ENCODE measurements around the gene CD81. TPM values are rescaled to one million over a fixed set of nuclear protein-coding genes. Genes with fewer than 3 reads are reported as not detected.

Gene CD81
- total and polyA plus RNA-seq, 9 of the 15 experiments (the other 6 are each of a cell fraction or from before 2014, with no cell fraction given): 2.4 to 189 (median 61.7) TPM

DNA sequence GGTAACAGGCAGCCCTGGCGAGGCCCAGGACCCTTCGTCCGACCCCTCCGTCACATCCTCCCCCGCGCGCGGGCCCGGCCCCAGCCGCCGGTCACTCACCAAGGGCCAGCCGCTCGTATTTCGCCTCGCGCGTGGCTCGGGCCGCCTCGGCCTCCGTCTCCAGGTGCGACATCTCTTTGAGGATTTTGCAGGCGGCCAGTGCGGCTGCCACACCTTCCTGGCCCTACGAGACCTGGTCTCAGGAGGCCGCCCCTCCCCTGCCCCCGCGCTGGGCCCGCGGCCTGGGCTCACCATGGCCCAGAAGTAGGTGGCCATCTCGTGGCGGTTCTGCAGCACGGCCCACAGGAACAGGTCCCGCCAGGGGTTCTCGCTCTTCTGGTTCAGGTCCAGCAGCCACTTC lies 37.5 kb downstream of the CD81 start:
- ChIA-PET POLR2A (no interaction called here), CTCF (ENCODE audit: low intra/inter-chr PET ratio) (no interaction called here)
- WGBS (ENCODE audit: insufficient coverage, low coverage, missing lambda C conversion rate): 48% methylated on average over 35 of the region's 35 CpGs
- no peak overlapping the region for H3K4me2 ChIP-seq (ENCODE audit: insufficient read depth, low read length)
- in situ Hi-C loops (cut with MboI) (loop anchor here (5.0 kb wide), 2 partner anchors 102 to 212 kb away; no protein-coding TSS in a partner anchor), intact Hi-C loops (cut with micrococcal nuclease) (no loop called here)
- BruUV-seq (replicated peaks): no TSS peak
- FAIRE-seq (no peak), ATAC-seq (no peak), DNase-seq (ENCODE audit: extremely low read depth in 1 of 4, low spot score in 3 of 4) (no peak)
- peaks cover 11% of the 10 kb centered on the region; the same call in 1 of the 2 replicates for H4K20me1 ChIP-seq (replicated peaks; ENCODE audit: control insufficient read depth, insufficient read depth, low read length)
- TF ChIP-seq ZNF217 (CRISPR knock-in tag; IDR thresholded peaks at IDR 0.05) (no peak), RAD21 (CRISPR knock-in tag; conservative IDR thresholded peaks at IDR 0.05 in 1 of 2, IDR thresholded peaks at IDR 0.05 in 1 of 2) (peak in 1 of 2 experiments; percentile 23; a peak in 1 of 4 replicates)
- TF ChIP-seq, protein P1, sequence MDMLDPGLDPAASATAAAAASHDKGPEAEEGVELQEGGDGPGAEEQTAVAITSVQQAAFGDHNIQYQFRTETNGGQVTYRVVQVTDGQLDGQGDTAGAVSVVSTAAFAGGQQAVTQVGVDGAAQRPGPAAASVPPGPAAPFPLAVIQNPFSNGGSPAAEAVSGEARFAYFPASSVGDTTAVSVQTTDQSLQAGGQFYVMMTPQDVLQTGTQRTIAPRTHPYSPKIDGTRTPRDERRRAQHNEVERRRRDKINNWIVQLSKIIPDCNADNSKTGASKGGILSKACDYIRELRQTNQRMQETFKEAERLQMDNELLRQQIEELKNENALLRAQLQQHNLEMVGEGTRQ (CRISPR knock-in tag; IDR thresholded peaks at IDR 0.05): no peak
- TF ChIP-seq, protein P2, sequence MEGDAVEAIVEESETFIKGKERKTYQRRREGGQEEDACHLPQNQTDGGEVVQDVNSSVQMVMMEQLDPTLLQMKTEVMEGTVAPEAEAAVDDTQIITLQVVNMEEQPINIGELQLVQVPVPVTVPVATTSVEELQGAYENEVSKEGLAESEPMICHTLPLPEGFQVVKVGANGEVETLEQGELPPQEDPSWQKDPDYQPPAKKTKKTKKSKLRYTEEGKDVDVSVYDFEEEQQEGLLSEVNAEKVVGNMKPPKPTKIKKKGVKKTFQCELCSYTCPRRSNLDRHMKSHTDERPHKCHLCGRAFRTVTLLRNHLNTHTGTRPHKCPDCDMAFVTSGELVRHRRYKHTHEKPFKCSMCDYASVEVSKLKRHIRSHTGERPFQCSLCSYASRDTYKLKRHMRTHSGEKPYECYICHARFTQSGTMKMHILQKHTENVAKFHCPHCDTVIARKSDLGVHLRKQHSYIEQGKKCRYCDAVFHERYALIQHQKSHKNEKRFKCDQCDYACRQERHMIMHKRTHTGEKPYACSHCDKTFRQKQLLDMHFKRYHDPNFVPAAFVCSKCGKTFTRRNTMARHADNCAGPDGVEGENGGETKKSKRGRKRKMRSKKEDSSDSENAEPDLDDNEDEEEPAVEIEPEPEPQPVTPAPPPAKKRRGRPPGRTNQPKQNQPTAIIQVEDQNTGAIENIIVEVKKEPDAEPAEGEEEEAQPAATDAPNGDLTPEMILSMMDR (IDR thresholded peaks at IDR 0.05 in 2 of 3, conservative IDR thresholded peaks at IDR 0.05 in 1 of 3; ENCODE audit: insufficient read depth in 2 of 3, low read depth in 1 of 3, low read length in 3 of 3): 0 out of 6 replicates have a peak, but pooled peaks of 1 of the 3 experiments have one; percentile 9
- peaks cover 0 to 76% of the 10 kb centered on the region in 2 experiments; a peak in 3 of 5 replicates for H3K4me1 ChIP-seq (replicated peaks in 1 of 2; ENCODE audit: control insufficient read depth in 2 of 2, insufficient read depth in 2 of 2, low read length in 2 of 2)
- H3K4me3 ChIP-seq: no peak overlapping the region
- H3K79me2 ChIP-seq (ENCODE audit: control insufficient read depth, insufficient read depth, low read length): no peaks in the 10 kb centered on the region
- H2AFZ ChIP-seq (ENCODE audit: low read depth, low read length): no peak overlapping the region
- no peak overlapping the region for H3K9ac ChIP-seq (ENCODE audit: insufficient read depth in 1 of 2, low read depth in 2 of 2, low read length in 2 of 2)
- no peak overlapping the region for H3K27ac ChIP-seq (ENCODE audit: extremely low read depth, low read depth, low read length)
- peaks cover 13 to 80% of the 10 kb centered on the region in 2 experiments; a peak in 4 of 5 replicates for H3K27me3 ChIP-seq (ENCODE audit: control insufficient read depth in 2 of 2, insufficient read depth in 2 of 2, low read length in 2 of 2)
- H3K9me3 ChIP-seq (replicated peaks; ENCODE audit: control insufficient read depth, insufficient read depth, low read depth, low read length): no peaks in the 10 kb centered on the region
- no peaks in the 10 kb centered on the region for H3K9me1 ChIP-seq (ENCODE audit: control insufficient read depth, insufficient read depth, low read length)
- H3K36me3 ChIP-seq (ENCODE audit: control insufficient read depth, insufficient read depth, low read length): no peaks in the 10 kb centered on the region
